Stimulated activated CD4-positive, alpha-beta T cell treated with anti-CD3 and anti-CD28 coated beads, Interleukin-1b, Interleukin-23, amount 100 ng/mL, for 48 hours (primary cell): ENCODE data around the gene CDK5RAP1.
A peak's percentile ranks its signal among the peaks of the same experiment; 100 is the strongest.
"Not testable (repeated sequence)": the region's sequence is repeated elsewhere in the genome, so short reads cannot be mapped to it uniquely, and the experiment has no call there.

Experiments
- DNase-seq: peaks from one replicate; pipeline ENCODE4 v3.0.0-alpha.2; 2020

The CDK5RAP1 gene

GRCh38 chr20:33401184-33401920 lies at the start of gene CDK5RAP1:
CDK5RAP1 (minus strand) TSS chr20:33401519; CDS start chr20:33397064, 4,455 bp downstream.
- peak; percentile 89 for DNase-seq

DNA sequence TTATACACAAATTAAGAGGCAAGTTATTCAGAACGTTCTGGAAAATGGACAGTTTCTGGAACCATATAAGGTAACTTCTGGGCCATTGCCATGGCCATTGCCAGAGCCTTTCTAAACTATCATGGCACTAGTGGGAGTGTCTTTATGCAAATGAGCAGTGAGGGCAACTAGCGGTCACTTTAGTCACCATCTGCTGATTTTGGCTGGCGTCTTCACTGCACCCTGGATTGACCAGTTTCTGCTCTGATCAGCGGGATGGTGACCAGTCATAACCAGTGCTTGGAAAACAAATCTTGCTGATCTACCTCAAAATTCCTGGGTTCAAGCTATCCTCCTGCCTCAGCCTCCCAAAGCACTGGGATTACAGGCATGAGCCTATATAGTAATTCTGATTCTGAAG lies 49.5 kb upstream of the CDK5RAP1 start:
- DNase-seq, result no peak

DNA sequence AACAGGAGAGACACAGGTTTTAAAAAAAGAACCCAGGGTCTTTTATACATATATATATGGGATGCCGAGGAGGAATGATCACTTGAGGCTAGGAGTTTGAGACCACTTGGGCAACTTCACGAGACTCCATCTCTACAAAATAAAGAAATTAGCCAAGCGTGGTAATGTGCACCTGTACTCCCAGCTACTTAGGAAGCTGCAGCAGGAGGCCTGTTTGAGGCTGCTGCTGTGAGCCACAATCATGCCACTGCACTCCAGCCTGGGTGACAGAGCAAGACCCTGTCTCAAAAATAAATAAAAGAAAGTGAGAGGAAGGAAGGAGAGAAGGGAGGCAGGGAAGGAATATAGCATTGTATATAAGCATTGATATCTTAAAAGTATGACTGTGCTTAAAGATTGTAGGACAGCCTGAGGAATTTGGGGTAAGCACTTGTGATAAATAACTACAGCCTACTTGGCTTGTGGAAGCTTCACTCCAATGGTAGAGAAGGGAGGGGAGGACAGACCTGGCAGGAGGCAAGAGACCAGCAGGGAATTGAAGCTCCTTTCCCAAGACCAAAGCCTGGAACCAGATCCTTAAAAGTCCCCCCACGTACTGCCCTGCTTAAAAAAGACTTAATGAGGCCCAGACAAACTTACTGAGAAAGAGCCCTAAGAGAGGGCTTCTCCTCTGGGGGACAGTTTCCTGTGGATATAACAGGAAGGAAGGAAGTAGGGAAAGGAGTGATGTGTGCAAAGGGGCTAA lies 44.7 kb upstream of the CDK5RAP1 start:
- no peak for DNase-seq

GRCh38 chr20:33444797-33445560 lies 43.7 kb upstream of the CDK5RAP1 start:
- DNase-seq, result peak; percentile 44

DNA sequence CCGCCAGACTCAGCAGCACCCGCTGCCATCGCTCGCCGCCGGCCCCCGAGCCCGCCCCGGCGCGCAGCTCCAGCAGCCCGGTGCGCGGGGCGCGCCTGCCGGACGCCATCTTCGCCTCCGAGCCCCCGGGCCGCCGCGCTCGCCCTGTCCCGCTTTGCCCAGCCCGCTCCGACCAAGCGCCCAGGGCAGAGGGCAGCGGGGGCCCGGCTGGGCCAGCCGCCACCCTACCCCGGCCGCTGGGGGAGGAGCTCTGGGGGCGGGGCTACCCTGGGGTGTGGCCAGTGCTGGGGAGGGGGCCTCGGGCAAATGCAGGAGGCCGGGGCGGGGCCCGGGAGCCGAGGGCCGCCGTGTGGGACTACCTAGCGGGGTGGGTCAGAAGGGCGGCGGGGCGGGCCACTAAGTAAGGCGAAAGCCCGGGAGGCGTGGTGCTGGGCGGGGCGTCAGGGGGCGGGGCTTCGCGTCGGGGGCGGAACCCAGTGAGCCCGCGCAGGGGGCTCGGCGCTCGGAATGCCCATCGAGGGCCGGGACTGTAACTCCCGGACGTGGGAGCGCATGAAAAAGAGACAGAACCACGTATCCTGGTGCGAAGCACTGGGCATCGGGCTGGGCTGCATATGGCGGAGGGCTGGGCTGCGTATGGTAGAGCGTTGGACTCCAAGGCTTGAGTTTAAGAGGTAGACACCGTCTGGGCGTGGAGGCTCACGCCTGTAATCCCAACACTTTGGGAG lies 42.4 kb upstream of the CDK5RAP1 start, which contains the start of gene SNTA1:
SNTA1 (minus strand) TSS at position 252 of the 728 bp plus-strand sequence; CDS start at position 109, 143 bp downstream.
- peak; percentile 87 for DNase-seq

- no peak for DNase-seq
Observed at GRCh38 chr20:33443006-33443511, 41.7 kb upstream of the CDK5RAP1 start.

- no peak for DNase-seq
Observed at GRCh38 chr20:33442136-33443005, 41.1 kb upstream of the CDK5RAP1 start.

GRCh38 chr20:33441142-33441955 lies 40.0 kb upstream of the CDK5RAP1 start:
- DNase-seq, result no peak

DNA sequence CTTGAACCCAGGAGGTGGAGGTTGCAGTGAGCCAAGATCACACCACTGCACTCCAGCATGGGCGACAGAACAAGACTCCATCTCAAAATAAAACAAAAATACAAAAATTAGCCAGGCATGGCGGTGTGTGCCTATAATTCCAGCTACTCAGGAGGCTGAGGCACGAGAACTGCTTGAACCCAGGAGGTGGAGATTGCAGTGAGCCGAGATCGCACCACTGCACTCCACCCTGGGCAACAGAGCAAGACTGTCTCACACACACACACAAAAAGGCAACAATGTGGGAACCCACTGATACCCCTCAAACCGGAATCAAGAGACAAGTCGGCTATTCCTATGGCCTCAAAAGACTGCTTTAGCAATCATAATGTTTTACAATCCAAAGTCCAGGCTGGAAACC lies 39.2 kb upstream of the CDK5RAP1 start:
- not testable (repeated sequence) for DNase-seq

DNA sequence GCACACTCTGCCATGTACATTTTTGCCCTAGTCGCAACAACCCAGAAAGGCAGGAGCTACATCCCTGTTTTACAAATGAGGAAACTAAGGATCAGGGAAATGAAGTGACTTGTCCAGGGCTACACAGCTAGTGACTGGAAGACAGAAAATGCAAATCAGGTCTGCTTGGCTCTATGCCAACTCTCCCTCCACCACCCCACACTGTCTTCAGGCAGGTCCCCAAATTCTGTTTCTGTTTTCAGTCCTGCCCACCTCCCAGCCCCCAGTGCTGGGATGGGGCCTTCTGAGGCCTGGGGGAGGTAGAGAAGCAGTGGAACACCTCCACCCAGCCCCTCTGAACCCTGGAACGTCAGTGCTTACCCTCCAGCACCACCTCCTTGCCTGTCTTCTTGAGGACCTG lies 37.2 kb upstream of the CDK5RAP1 start:
- no peak for DNase-seq

GRCh38 chr20:33437141-33437911 lies 36.0 kb upstream of the CDK5RAP1 start:
- no peak for DNase-seq

GRCh38 chr20:33434434-33434833 lies 33.1 kb upstream of the CDK5RAP1 start:
- no peak for DNase-seq

DNA sequence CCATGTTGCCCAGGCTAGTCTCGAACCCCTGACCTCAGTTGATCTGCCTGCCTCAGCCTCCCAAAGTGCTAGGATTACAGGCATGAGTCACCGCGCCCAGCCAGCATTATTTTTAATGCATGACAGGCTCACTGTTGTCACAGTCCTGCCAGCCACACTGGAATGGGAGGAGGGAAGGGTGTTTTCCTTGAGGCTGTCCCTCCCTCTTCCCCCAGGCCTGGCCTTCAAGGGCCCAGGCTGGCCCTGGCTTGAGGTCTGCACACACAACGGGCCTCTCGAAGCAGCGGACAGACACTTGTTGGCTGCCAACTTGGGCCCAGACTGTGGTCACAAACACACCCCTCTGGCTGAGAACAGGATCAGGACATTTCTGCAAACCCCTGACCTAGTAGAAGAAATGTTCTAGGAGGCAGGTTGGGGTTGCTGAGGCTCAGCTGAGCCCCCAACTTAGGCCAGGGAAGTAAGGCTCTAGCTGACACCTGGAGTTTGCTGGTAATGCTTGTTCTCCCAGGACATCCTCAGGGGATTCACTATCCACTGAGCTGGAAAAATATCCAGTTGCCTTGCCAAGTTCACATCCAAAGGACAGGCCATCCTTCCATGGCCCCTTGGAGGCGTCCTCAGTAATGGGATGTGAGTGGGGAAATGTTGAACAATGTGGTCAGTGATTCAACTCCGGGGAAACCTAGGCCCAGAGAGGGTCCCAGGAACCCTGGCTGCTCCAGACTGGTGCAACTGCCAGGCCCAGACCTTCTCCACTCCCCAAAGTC lies 32.3 kb upstream of the CDK5RAP1 start:
- no peak for DNase-seq

- no peak for DNase-seq
Observed at GRCh38 chr20:33431797-33432381, 30.6 kb upstream of the CDK5RAP1 start.

GRCh38 chr20:33423875-33424274 lies 22.6 kb upstream of the CDK5RAP1 start:
- not testable (repeated sequence) for DNase-seq

DNA sequence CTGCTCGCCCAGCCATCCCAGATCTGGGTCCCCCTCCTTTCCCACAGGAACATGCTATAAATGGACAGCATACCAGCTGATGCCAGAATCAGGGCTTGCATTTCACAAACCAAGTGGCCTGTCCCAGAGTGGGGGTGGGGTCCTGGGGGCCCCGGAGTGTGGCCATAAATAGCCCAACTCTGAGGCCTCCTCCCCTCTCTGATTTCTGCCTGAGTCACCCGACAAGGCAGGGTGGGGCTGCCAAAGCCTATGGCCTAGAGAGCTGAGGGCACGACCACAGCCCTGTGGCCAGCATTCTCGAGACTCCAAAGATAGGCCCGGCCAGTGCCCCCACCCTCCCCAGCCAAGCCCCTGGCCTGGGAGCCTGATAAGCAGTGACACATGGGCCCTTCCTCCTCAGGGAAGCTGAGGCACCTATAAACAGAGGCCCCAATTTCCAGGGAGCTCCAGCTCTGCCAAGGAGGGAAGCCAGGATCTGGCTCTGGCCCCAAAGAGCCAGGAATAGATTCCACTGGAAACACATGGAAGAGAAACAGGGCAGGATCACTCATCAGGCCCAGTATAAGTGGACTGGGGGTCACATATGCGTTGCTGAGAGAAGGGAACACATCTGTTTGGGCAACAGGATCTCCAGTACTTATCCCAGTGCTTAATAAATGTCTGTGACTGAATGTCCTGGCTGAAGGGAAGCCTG lies 22.0 kb upstream of the CDK5RAP1 start:
- DNase-seq, result no peak

GRCh38 chr20:33419140-33419974 lies 18.0 kb upstream of the CDK5RAP1 start:
- DNase-seq, result no peak
